HEK293 (cell line): ENCODE results near the gene TADA2B.
"Not testable (repeated sequence)": the region's sequence is repeated elsewhere in the genome, so short reads cannot be mapped to it uniquely, and the experiment has no call there.

Source experiments
- CTCF ChIP-seq: fragments of 450-650 bp; formaldehyde crosslinking; IDR thresholded peaks from 2 replicates; pipeline ENCODE4 v1.5.1; 2016; ENCODE audit warnings: missing biosample characterization, missing genetic modification characterization
- PRDM2 ChIP-seq: fragments of 450-650 bp; formaldehyde crosslinking; IDR thresholded peaks from 2 replicates; pipeline ENCODE4 v1.5.1; 2016; ENCODE audit warnings: missing biosample characterization, missing genetic modification characterization, borderline replicate concordance
- TCF7L2 ChIP-seq: IDR thresholded peaks from 2 replicates; pipeline ENCODE4 v1.6.1; 2011; ENCODE audit warnings: low read depth, mild to moderate bottlenecking, inconsistent platforms, low read length, moderate library complexity, borderline replicate concordance
- ZNF214 ChIP-seq: fragments of 450-650 bp; formaldehyde crosslinking; IDR thresholded peaks from 2 replicates; pipeline ENCODE4 v1.5.1; 2017; ENCODE audit warnings: missing biosample characterization, mild to moderate bottlenecking, missing genetic modification characterization, borderline replicate concordance
- ZNF416 ChIP-seq: fragments of 450-650 bp; formaldehyde crosslinking; IDR thresholded peaks from 2 replicates; pipeline ENCODE4 v1.5.1; 2016; ENCODE audit warnings: missing biosample characterization, missing genetic modification characterization
- ZNF510 ChIP-seq: fragments of 450-650 bp; formaldehyde crosslinking; IDR thresholded peaks from 2 replicates; pipeline ENCODE4 v1.5.1; 2018; ENCODE audit warnings: mild to moderate bottlenecking, missing genetic modification characterization, missing biosample characterization; ENCODE audit not compliant: insufficient replicate concordance
- ZNF76 ChIP-seq: fragments of 450-650 bp; formaldehyde crosslinking; IDR thresholded peaks from 2 replicates; pipeline ENCODE4; 2016; ENCODE audit warnings: low read depth, missing biosample characterization, missing genetic modification characterization, borderline replicate concordance

- TF ChIP-seq CTCF; ZNF214; ZNF76; ZNF416 (tag by site-specific recombination); ZNF510 (tag by site-specific recombination); PRDM2 (tag by site-specific recombination); TCF7L2: not testable (repeated sequence)
These were observed 59.3 kb downstream of the TADA2B start for GRCh38 chr4:7102516-7102909.
